Aorta (tissue), 5 donors: Measurements from ENCODE around the gene JARID2. TPM values are rescaled to one million over a fixed set of nuclear protein-coding genes. Genes with fewer than 3 reads are reported as not detected.

ENCODE experiments used
- ATAC-seq: fragments of 200-7000 bp; cut with Tn5 transposase; one replicate; pipeline ENCODE4 v1.9.1; 2022; ENCODE audit warnings: moderate library complexity; ENCODE audit not compliant: low FRiP score
- DNase-seq, 2 donors: peaks; one replicate each; pipeline ENCODE4 v3.0.0-alpha.2; 2020
- H3K27ac ChIP-seq, 2 donors: one replicate each; pipeline ENCODE4 v1.5.1; 2013; ENCODE audit warnings: low read length in 2 of 2, mild to moderate bottlenecking in 2 of 2, moderate library complexity in 2 of 2, control low read depth in 1 of 2, inconsistent platforms in 1 of 2, low read depth in 1 of 2
- H3K27me3 ChIP-seq, 2 donors: one replicate each; pipeline ENCODE4 v1.6.1; 2013; ENCODE audit warnings: control low read depth in 1 of 2, low read length in 1 of 2, mild to moderate bottlenecking in 1 of 2, moderate library complexity in 1 of 2; ENCODE audit not compliant: insufficient read depth in 2 of 2, control insufficient read depth in 1 of 2
- H3K36me3 ChIP-seq, 2 donors: one replicate each; pipeline ENCODE4 v1.6.1; 2013; ENCODE audit warnings: control low read depth in 1 of 2, low read length in 1 of 2, mild to moderate bottlenecking in 1 of 2; ENCODE audit not compliant: insufficient read depth in 2 of 2, control insufficient read depth in 1 of 2
- H3K4me1 ChIP-seq, 2 donors: one replicate each; pipeline ENCODE4 v1.6.1; 2013; ENCODE audit warnings: low read length in 2 of 2, control low read depth in 1 of 2, mild to moderate bottlenecking in 1 of 2, moderate library complexity in 1 of 2; ENCODE audit not compliant: insufficient read depth in 2 of 2, control insufficient read depth in 1 of 2
- H3K4me3 ChIP-seq, 2 donors: one replicate each; pipeline ENCODE4 v1.5.1; 2013; ENCODE audit warnings: low read length in 2 of 2, control low read depth in 1 of 2, mild to moderate bottlenecking in 1 of 2
- H3K9me3 ChIP-seq: one replicate; pipeline ENCODE4 v1.6.1; 2013; ENCODE audit warnings: mild to moderate bottlenecking, low read length; ENCODE audit not compliant: control insufficient read depth
- WGBS, 2 donors: extraction: QIAGEN DNeasy Blood & Tissue Kit; methylation state at CpG; one replicate each; pipeline ENCODE4 v1.1.7; 2013; 5-methylcytosine and 5-hydroxymethylcytosine counted together
- intact Hi-C, 2 donors: fragments of 100-400 bp; cut with DNase I; formaldehyde crosslinking; loops; one replicate each; pipeline versions ENCODE4 v1.14.2 to v1.15.0; 2022
- polyA plus RNA-seq, 2 donors: library from polyadenylated mRNA; stranded (reverse); fragments of 200-250 nt; gene quantifications; one replicate each; pipeline ENCODE4 v1.2.3, GENCODE V29; 2013
- total RNA-seq, 2 donors: library from RNA; stranded (reverse); fragmentation: NEBNext Ultra II Directional; extraction: Animal tissue kit (Norgen Biotek cat#: 25700); gene quantifications; one replicate each; pipeline ENCODE4 v1.2.1, GENCODE V29; 2021
- donor health status: healthy with polysubstance abuse.
- donor health status: Bipolar disorder and iron deficiency.
- donor health status: DM: no; HTN: no; CAD: no.
- donor health status: DM: no; HTN: no; CAD: no.
- donor health status: DM: yes; HTN: yes; CAD: no.

Gene JARID2
- total and polyA plus RNA-seq, 4 donors = 0.88 to 13.0 (median 7.1) TPM

GRCh38 chr6:15526212-15526701, 280.4 kb downstream of the JARID2 start:
- WGBS, 2 donors = 95 to 98% methylated on average over 13 of the region's 13 CpGs
- Histone ChIP-seq H3K27ac (no peak overlapping the region), H3K36me3 (peaks cover 4 to 11% of the 10 kb centered on the region in 2 donors), H3K4me1 (no peaks in the 10 kb centered on the region), H3K4me3 (no peak overlapping the region), H3K9me3 (no peaks in the 10 kb centered on the region), H3K27me3 (no peaks in the 10 kb centered on the region)
- ATAC-seq (no peak), DNase-seq (no peak)
- intact Hi-C loops = no loop called here

- H3K27ac ChIP-seq = no peak overlapping the region
- H3K36me3 ChIP-seq = peaks cover 4 to 9% of the 10 kb centered on the region in 2 donors
- H3K4me1 ChIP-seq = no peaks in the 10 kb centered on the region
- DNase-seq = no peak
- no peak overlapping the region for H3K4me3 ChIP-seq
- no peaks in the 10 kb centered on the region for H3K27me3 ChIP-seq
- ATAC-seq = no peak
- intact Hi-C loops = no loop called here
- H3K9me3 ChIP-seq = no peaks in the 10 kb centered on the region
- 93 to 96% methylated on average over 12 of the region's 12 CpGs for WGBS, 2 donors
These were observed 282.2 kb downstream of the JARID2 start for GRCh38 chr6:15527838-15528617.

- ATAC-seq = no peak
- Histone ChIP-seq H3K27ac (no peak overlapping the region), H3K9me3 (no peaks in the 10 kb centered on the region), H3K27me3 (no peaks in the 10 kb centered on the region), H3K36me3 (peaks cover 4 to 7% of the 10 kb centered on the region in 2 donors), H3K4me3 (no peak overlapping the region), H3K4me1 (no peaks in the 10 kb centered on the region)
- no peak for DNase-seq
- intact Hi-C loops = no loop called here
- 98% methylated on average over 9 of the region's 9 CpGs for WGBS, 2 donors
These were observed 283.0 kb downstream of the JARID2 start for GRCh38 chr6:15528870-15529269.

- Histone ChIP-seq H3K4me1 (no peaks in the 10 kb centered on the region), H3K27ac (no peak overlapping the region), H3K27me3 (no peaks in the 10 kb centered on the region), H3K4me3 (no peak overlapping the region), H3K9me3 (no peaks in the 10 kb centered on the region), H3K36me3 (peaks cover 4 to 7% of the 10 kb centered on the region in 2 donors)
- 90 to 95% methylated on average over 10 of the region's 10 CpGs for WGBS, 2 donors
- intact Hi-C loops = no loop called here
- no peak for ATAC-seq
- no peak for DNase-seq
These were observed 284.5 kb downstream of the JARID2 start for GRCh38 chr6:15530411-15530810.

- peaks cover 3 to 7% of the 10 kb centered on the region in 2 donors for H3K36me3 ChIP-seq
These were observed 286.1 kb downstream of the JARID2 start for GRCh38 chr6:15531973-15532372.

GRCh38 chr6:15533379-15534026, 287.6 kb downstream of the JARID2 start:
- WGBS, 2 donors = 89 to 94% methylated on average over 12 of the region's 12 CpGs
- intact Hi-C loops = no loop called here
- no peak for ATAC-seq

More at GRCh38 chr6:15531973-15532372, 286.1 kb downstream of the JARID2 start:
- 94 to 97% methylated on average over 7 of the region's 7 CpGs for WGBS, 2 donors
- Histone ChIP-seq H3K27ac (no peak overlapping the region), H3K9me3 (no peaks in the 10 kb centered on the region), H3K27me3 (no peaks in the 10 kb centered on the region), H3K4me1 (no peaks in the 10 kb centered on the region), H3K4me3 (no peak overlapping the region)
- DNase-seq (no peak), ATAC-seq (no peak)
- intact Hi-C loops = no loop called here

GRCh38 chr6:15534974-15535373, 289.1 kb downstream of the JARID2 start:
- Histone ChIP-seq H3K36me3 (peaks cover 3 to 7% of the 10 kb centered on the region in 2 donors), H3K4me1 (no peaks in the 10 kb centered on the region), H3K9me3 (no peaks in the 10 kb centered on the region), H3K27me3 (no peaks in the 10 kb centered on the region), H3K27ac (no peak overlapping the region), H3K4me3 (no peak overlapping the region)
- no peak for ATAC-seq
- DNase-seq = no peak
- 90 to 93% methylated on average over 3 of the region's 3 CpGs for WGBS, 2 donors
- intact Hi-C loops = no loop called here

More at GRCh38 chr6:15533379-15534026, 287.6 kb downstream of the JARID2 start:
- Histone ChIP-seq H3K4me3 (no peak overlapping the region), H3K9me3 (no peaks in the 10 kb centered on the region), H3K36me3 (peaks cover 3 to 7% of the 10 kb centered on the region in 2 donors), H3K27me3 (no peaks in the 10 kb centered on the region), H3K27ac (no peak overlapping the region), H3K4me1 (no peaks in the 10 kb centered on the region)
- DNase-seq = no peak

DNA sequence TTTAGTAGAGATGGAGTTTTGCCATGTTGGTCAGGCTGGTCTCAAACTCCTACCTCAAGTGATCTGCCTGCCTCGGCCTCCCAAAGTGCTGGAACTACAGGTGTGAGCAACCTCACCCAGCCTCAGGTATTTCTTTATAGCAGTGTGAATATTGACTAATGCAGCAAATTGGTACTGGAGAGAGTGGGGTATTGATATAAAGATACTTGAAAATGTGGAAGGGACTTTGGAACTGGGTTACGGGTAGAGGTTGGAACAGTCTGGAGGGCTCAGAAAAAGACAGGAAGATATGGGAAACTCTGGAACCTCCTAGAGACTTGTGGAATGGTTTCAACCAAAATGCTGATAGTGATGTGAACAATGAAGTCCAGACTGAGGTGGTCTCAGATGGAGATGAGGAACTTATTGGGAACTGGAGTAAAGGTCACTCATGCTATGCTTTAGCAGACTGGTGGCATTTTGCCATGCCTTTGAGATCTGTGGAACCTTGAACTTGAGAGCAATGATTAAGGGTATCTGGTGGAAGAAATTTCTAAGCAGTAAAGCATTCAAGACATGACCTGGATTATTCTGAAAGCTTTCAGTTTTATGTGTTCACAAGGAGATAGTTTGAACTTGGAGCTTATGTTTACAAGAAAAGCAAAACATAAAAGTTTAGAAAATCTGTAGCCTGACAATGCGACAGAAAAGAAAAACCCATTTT, 289.8 kb downstream of the JARID2 start:
- Histone ChIP-seq H3K27me3 (no peaks in the 10 kb centered on the region), H3K27ac (no peak overlapping the region), H3K36me3 (peaks cover 3 to 6% of the 10 kb centered on the region in 2 donors), H3K4me3 (no peak overlapping the region), H3K9me3 (no peaks in the 10 kb centered on the region), H3K4me1 (no peaks in the 10 kb centered on the region)
- 94 to 97% methylated on average over 3 of the region's 3 CpGs for WGBS, 2 donors
- ATAC-seq (no peak), DNase-seq (no peak)
- intact Hi-C loops = no loop called here
